HS-5 (cell line): Measurements from ENCODE around the gene SON.
A peak's percentile ranks its signal among the peaks of the same experiment; 100 is the strongest.
"Not testable (repeated sequence)": the region's sequence is repeated elsewhere in the genome, so short reads cannot be mapped to it uniquely, and the experiment has no call there.

Source experiments
- DNase-seq: peaks from one replicate; pipeline ENCODE4 v3.0.0-alpha.2; 2012; ENCODE audit warnings: low read depth

The SON gene, protein sequence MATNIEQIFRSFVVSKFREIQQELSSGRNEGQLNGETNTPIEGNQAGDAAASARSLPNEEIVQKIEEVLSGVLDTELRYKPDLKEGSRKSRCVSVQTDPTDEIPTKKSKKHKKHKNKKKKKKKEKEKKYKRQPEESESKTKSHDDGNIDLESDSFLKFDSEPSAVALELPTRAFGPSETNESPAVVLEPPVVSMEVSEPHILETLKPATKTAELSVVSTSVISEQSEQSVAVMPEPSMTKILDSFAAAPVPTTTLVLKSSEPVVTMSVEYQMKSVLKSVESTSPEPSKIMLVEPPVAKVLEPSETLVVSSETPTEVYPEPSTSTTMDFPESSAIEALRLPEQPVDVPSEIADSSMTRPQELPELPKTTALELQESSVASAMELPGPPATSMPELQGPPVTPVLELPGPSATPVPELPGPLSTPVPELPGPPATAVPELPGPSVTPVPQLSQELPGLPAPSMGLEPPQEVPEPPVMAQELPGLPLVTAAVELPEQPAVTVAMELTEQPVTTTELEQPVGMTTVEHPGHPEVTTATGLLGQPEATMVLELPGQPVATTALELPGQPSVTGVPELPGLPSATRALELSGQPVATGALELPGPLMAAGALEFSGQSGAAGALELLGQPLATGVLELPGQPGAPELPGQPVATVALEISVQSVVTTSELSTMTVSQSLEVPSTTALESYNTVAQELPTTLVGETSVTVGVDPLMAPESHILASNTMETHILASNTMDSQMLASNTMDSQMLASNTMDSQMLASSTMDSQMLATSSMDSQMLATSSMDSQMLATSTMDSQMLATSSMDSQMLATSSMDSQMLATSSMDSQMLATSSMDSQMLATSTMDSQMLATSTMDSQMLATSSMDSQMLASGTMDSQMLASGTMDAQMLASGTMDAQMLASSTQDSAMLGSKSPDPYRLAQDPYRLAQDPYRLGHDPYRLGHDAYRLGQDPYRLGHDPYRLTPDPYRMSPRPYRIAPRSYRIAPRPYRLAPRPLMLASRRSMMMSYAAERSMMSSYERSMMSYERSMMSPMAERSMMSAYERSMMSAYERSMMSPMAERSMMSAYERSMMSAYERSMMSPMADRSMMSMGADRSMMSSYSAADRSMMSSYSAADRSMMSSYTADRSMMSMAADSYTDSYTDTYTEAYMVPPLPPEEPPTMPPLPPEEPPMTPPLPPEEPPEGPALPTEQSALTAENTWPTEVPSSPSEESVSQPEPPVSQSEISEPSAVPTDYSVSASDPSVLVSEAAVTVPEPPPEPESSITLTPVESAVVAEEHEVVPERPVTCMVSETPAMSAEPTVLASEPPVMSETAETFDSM (N-terminal part only)

DNA sequence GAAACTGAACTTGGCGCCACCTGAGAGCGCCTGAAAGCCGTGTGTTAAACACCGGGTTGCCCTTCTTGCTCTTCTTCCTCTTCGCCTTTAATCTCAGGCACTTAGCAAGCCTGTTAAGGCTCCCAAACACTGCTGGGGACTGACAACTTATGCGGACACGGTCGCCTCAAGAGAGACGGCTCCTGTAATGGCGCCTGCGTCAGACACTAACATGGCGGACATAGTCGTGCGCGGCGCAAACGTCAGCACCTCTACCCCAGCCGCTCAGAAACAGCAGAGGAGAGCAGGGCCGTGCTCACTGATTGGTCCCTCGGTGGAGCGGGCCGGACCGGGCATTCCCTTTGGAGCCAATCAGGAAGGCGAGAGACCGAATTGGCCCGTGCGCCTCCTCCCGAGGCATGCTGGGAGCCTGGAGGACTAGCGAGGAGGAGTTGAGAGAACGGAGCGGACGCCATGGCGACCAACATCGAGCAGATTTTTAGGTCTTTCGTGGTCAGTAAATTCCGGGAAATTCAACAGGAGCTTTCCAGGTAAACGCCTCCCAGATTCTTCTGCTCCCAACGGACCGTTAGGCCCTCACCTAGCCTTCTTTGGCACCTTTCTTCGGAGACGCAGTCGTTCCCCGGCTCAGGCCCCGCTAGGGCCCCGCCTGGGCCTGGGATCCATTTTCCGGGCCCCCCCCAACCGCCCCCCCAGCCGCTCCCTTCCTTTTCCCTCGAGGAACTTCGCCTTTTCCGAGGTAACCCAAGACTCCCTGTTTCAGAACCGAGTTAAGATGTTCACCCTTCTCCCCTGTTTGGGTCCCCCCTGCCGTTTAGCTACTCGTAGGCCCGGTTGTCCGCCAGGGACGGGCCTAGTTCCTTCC, at the start of gene SON:
Gene SON (plus strand): TSS at position 399 of the 865 bp plus-strand sequence. CDS start 55 bp downstream, at position 454.
- peak; percentile 96 for DNase-seq

DNA sequence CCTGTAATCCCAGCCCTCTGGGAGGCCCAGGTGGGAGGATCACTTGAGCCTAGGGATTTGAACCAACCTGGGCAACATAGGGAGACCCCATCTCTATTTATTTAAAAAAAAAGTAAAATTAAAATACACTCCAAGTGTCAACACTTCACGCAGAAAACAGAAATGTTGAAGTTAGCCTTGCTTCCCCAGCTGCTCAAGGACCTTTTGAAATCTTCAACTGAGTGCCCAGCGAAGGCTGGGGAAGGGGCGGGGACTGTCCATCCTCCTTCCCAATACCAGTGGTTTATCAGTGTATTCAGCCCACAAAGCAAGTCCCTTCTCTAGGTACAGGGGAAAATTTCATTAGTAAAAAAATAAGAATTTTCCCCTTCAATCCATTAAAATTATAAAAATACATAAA, 49.1 kb upstream of the SON start:
- DNase-seq: no peak

DNA sequence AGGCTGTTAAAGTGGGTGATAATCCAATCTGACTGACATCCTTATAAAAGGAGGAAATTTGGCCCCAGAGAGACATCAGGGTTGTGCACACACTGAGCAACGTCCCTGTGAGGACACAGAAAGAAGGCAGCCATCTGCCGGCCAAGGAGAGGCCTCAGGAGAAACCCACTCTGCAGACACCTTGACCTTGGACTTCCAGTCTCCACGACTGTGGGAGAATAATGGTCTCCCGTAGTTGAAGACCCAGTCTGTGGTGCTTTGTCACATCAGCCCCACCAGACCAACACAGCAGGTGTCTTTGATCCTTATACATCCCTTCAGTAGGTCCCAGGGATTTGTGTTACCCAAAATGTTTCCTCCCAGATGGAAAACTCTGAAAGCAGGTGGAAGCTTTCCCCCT, 47.1 kb upstream of the SON start:
- DNase-seq: no peak

DNA sequence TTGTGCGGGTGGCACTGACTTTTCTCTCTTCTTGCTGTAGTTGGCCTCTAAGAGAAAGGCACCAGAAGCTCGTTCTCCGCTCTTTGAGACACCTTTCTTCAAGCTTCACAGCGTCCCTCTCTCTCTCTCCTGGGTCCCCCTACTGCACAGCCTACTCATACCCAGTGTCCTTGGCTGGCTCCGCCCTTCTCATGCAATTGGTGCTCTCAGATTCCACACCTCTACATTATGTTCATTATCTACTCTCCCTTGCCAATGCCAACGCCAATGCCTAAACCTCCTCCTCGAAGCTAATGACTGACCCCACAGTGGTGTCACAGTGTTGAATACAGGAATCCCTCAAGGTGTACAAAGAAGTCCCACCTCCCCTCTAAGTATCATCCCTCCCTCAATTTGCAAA, 46.5 kb upstream of the SON start:
- no peak for DNase-seq

DNA sequence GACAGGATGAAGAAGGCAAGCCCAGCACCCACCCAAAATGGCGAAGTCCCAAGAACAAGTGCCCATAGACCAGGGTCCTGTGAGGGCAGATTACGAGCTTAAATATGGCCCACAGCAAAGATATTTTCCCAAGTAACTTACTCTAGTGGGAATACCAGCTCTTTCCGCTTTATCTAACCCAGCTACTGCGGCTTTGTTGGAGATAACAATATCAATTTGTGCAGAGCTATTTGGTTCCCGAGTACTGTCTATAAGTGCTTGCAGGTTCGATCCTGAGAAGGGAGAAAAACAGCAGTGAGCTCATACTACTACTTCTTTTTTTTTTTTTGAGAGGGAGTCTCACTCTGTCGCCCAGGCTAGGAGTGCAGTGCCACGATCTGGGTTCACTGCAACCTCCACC, 37.0 kb upstream of the SON start:
- DNase-seq: no peak

DNA sequence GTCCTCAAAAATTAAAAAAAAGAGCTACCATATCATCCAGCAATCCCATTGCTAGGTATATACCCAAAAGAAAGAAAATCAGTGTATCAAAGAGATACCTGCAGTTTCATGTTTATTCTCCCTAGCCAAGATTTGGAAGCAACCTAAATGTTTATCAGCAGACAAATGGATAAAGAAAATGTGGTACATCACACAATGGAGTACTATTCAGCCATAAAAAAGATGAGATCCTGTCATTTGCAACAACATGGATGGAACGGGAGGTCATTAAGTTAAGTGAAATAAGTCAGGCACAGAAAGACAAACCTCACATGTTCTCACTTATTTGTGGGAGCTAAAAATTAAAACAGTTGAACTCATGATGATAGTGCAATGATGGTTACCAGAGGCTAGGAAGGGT, 35.8 kb upstream of the SON start:
- not testable (repeated sequence) for DNase-seq

DNA sequence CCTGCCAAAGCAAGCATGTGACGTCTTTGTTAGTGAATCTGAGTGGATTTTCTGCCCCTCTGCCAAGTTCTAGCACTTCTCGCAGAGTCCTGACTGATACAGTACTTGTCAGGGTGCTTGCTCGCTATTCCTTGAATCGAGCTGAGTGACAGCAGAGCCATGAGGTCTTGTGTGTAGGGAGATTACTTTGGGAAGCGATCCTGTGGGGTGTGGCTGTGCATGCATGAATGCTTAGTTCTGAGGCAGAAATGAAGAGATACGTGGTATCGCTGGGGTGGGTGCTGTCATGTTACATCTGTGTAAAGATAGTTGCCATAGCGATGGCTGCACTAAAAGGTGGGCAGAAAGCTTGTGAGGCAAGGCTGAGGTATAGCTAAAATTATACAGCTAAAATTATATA, 32.0 kb upstream of the SON start:
- DNase-seq: no peak

DNA sequence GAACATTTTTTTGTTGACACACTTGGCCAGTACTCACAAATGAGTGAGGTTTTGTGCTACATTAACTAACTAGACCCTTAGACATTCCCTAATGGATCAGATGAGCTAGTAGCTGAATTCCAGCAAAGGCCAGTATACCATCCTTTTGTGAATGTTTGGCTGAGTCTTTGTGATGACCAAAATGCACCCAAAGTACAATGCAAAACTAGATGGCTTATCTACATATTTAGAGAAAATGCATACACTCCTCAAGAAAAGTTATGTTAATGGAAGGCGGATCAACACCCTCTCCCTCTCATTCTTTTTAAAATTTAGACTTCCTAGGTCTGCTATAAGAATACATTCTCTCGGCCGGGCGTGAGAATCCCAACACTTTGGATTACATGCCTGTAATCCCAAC, 31.2 kb upstream of the SON start:
- DNase-seq: no peak

DNA sequence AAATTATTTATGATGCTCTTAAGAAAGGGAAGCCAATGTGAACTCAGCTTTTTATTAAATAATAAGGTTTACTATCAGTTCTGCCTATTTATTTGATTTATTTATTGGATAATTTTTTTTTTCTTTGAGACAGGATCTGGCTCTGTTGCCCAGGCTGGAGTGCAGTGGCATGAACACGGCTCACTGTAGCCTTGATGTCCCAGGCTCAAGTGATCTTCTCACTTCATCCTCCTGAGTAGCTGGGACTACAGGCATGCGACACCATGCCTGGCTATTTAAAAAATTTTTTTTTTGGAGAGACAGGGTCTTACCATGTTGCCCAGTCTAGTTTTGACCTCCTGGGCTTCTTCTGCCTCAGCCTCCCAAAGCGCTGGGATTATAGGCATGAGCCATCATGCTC, 30.4 kb upstream of the SON start:
- DNase-seq: no peak

DNA sequence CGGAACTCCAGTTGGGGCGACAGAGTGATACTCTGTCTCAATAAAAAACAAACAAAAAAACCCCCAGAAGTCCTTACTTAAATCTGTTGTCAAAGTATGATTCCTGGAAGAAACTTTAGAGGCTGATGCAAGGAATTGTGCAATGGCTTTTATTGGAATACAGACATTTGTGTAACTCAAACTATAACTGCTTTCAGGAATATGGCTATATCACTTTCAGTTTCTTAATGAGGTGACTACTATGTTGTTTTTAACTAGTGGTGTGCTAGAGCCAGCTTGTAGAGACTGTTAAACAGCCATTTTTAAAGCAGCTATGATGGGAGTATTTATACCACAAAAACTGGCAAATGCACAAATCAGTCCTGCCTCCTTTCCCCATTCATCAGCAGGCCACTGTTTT, 28.6 kb upstream of the SON start:
- no peak for DNase-seq

DNA sequence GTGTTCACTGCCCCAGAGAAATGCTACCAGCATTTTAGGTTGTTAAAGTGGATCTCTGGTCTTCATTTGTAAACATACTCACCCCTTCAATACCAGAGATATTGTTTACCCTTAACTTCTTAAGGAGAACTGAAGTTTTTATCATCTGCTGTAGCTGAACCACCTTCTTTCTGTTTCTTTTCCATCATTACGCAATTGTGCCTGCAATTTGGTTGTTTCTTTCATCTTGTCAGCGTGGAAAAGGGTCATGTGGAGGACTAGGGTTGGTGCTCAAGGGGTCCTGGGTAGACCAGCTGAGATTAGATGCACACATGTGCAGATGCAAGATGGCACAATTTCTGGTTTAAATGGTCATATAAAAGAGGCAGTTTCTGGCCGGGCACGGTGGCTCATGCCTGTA, 23.9 kb upstream of the SON start:
- no peak for DNase-seq

DNA sequence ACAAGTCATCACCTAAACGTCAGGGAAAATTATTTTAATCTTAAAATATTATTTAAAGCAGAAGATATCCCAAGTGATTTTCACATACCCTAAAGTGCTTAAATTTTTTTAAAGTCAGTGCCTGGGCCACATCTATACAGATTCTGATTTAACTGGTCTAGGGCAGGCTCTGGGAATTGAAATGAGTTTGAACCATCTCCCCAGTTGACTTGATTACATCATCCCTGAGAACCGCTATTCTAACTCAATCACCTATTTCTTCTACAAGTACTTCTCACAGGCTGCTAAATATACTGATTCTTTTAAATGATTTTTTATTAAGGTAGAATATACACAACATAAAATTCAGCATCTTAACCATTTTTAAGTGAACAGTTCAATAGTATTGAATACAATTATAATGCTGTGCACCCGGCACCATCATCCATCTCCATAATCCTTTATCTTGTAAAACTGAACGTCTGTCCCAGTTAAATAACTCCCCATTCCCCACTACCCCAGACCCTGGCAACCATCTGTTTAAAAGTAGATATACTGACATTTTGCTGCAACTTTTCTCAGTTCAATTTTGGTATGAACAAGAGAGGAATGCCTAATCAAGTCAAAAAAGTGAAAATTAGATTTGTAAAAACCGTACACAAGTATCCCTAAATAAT, 20.4 kb upstream of the SON start:
- DNase-seq: no peak

DNA sequence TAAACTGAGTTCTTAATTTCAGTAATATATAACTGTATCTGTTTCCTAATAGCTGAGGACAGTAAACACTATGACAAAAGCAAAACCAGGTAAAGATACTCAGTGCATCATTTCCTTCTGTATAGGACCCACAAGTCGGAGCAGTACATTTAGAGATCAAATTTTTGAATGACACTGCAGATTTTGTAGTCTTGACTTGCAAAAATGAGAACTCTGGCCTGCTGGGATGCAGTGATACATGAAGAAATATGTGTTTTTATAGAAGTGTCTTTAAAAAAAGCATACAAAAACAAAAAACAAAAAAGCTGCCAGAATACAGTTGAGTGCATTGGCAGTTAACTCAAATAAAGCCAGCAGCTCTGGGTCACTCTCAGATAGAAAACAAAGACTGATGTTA, 19.9 kb upstream of the SON start:
- no peak for DNase-seq

DNA sequence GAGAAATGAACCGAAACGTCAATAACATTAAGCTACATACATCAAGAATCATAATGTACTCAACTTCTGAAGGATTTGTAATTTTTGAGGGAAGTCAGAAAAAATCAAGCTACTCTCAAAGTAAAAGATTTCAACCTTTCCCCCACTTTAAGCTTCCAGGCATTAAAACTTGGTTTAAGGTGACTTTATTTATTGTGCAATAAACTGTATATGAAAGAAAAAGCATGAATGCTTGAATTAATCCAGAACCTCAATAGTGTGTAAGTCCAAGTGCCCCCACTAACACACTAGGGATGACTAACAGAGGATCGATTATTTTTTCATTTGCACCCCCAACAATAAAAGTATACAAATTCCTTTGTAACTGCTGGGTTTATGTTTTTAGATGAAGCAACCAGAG, 11.8 kb upstream of the SON start:
- no peak for DNase-seq

DNA sequence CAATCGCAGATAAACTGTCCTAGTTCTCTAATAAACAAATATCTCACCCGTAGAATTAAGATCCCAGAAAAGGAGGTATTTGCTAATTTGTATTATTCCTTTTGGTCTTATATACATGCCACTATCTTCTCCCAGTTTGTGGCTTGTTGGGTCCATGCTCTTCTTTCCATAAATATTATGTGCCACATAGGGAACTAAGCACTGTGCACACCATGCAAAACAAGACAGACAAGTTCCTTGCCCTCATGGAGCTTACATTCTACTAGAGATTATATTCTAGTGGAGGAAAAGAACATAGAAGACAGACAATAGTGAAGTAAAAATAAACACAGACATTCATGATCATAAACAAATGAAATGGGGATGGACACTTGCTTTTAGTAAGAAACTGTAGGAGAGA, 5.6 kb upstream of the SON start:
- DNase-seq: no peak

DNA sequence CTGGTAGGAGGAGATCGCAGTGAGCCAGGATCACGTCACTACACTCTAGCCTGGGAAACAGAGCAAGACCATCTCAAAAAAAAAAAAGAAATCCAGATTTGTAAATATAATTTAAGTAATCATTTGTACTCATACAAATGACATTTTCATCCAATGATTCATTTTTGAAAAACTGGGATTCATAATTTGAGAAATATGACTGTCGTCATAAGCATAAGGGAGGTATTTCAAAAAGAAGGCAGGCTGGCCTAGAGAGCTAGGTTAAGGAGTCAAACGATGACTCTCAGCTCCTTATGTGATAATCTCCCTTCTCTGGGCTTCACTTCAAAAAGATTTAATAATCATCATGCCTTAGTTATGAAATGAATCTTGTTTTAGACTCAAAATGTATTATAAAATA, 3.2 kb upstream of the SON start:
- peak; percentile 87 for DNase-seq

DNA sequence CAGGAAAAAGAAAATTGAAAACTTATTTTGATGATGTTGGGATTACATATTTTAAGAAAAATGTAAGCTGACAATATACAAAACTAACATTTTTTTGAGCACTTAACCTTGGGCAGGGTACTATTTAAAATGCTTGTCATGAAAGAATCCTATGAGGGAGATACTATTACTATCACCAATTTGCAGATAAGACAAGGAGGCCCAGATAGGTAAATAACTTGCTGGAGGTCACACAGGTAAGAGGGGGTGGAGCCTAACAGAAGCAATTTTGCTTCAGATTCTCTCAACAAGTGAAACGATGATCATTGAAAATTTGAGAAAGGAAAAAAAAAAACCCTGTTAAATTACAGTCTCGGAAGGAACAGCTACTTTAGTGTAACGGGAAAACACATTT, 2.1 kb upstream of the SON start:
- no peak for DNase-seq

DNA sequence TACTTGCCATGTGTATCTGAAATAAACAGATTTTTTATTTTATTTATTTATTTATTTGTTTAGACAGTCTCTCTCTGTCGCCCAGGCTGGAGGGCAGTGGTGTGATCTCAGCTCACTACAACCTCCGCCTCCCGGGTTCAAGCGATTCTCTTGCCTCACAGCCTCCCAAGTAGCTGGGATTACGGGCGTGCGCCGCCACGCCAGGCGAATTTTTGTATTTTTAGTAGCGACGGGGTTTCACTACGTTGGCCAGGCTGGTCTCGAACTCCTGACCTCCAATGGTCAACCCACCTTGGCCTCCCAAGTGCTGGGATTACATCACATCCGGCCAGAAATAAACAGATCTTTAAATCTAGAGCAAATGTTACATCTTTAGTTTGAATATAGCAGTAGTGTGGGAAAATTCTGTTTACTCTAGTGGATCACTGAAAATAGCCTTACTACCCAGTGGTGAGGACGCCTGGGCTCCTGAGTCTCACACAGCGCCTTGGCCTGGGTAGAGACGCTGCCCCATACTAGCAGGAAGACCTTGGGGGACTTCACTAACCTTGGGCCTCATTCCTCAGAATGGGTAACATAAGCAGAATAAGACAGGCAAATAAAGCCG, 1.6 kb upstream of the SON start:
- no peak for DNase-seq

DNA sequence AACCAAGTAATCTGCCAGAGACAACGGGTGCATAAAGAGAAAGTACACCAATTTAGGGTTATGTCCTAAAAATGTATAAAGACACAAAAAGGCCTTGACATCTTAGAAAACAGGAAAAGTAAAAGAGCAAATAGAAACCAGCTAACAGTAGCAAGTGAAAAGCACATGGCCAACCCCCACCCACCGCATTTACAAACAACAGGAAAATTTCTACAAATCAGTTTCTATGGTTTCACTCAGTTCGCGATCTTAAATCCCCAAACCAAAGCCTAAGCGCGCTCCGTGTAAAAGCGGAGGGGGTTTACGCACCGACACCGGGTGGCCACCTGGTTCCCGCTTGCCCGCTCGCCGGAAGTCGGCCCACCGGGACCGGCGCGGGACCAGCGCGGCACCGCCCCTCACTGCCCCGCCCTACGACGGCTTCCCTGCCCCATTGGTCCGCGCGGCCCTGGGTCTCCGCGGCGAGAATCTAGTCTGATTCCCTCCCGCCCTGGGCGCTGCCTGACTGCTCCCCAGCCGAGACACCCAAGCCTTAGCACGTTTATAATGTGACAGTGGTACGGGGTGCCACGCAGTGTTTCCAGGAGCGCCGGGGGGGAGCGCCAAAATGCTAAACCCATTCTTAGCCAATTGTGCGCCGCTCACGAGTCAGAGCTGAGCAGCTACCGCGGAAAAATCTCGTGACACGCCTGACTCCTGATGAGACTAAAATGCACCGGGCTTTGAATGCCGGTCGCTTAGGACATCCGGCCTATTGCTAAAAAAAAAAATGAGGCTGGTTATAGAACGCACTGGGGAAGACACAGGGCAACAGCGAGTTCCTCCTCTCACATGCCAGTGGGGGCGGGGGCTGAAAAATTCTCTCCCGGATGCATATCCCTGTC, 840 bp upstream of the SON start, which contains the start of gene GART:
Gene GART (minus strand): TSS at position 362 of the 884 bp plus-strand sequence. CDS start 2,802 bp downstream, outside the sequence.
- peak; percentile 42 for DNase-seq
